ENCODE results near the gene C9orf72. TPM values are rescaled to one million over a fixed set of nuclear protein-coding genes. Genes with fewer than 3 reads are reported as not detected.

C9orf72 gene
- total and polyA plus RNA-seq, 2 donors from 2014 or later: 5.6 to 16.1 TPM

DNA sequence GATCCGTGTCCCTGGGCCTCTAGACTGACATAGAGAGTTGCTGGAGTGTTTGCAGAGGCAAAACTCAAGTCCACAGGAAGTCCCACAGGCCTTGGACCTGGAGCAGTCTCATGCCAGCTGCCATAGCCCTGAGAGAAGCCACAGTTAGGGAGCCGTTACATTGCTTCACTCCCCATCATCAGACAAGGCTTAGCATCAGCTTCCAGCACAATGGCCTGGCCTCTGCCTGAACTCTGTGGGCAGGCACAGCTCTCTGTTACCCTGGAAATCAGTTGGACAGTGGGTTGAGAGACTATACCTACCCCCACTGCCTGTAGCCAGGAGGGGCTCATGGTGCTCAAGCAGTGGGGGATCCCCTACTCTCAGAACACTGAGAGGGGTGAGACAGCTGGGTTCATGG is 16.2 kb upstream of the C9orf72 start:
- no peaks in the 10 kb centered on the region for H3K36me3 ChIP-seq (ENCODE audit: control insufficient read depth in 2 of 3, insufficient read depth in 3 of 3, low read length in 3 of 3)
- H3K9me3 ChIP-seq (ENCODE audit: control insufficient read depth in 2 of 3, insufficient read depth in 1 of 3, low read length in 3 of 3): no peaks in the 10 kb centered on the region
- H3K4me3 ChIP-seq (ENCODE audit: low read length in 3 of 3): no peak overlapping the region
- H3K9ac ChIP-seq (ENCODE audit: low read length in 3 of 3): no peak overlapping the region
- no peak overlapping the region for H3K27ac ChIP-seq (ENCODE audit: low read depth in 2 of 2, low read length in 2 of 2)
- no peaks in the 10 kb centered on the region for H3K4me1 ChIP-seq (ENCODE audit: control insufficient read depth in 2 of 3, insufficient read depth in 2 of 3, low read depth in 1 of 3, low read length in 3 of 3)
- FAIRE-seq: no peak
- TF ChIP-seq, protein P1, sequence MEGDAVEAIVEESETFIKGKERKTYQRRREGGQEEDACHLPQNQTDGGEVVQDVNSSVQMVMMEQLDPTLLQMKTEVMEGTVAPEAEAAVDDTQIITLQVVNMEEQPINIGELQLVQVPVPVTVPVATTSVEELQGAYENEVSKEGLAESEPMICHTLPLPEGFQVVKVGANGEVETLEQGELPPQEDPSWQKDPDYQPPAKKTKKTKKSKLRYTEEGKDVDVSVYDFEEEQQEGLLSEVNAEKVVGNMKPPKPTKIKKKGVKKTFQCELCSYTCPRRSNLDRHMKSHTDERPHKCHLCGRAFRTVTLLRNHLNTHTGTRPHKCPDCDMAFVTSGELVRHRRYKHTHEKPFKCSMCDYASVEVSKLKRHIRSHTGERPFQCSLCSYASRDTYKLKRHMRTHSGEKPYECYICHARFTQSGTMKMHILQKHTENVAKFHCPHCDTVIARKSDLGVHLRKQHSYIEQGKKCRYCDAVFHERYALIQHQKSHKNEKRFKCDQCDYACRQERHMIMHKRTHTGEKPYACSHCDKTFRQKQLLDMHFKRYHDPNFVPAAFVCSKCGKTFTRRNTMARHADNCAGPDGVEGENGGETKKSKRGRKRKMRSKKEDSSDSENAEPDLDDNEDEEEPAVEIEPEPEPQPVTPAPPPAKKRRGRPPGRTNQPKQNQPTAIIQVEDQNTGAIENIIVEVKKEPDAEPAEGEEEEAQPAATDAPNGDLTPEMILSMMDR (IDR thresholded peaks at IDR 0.05; ENCODE audit: borderline replicate concordance, extremely low read depth, insufficient read depth): no peak
- DNase-seq: no peak
- H3K27me3 ChIP-seq (ENCODE audit: control insufficient read depth, insufficient read depth, low read length): no peaks in the 10 kb centered on the region
- intact Hi-C loops (cut with DNase I): no loop called here

DNA sequence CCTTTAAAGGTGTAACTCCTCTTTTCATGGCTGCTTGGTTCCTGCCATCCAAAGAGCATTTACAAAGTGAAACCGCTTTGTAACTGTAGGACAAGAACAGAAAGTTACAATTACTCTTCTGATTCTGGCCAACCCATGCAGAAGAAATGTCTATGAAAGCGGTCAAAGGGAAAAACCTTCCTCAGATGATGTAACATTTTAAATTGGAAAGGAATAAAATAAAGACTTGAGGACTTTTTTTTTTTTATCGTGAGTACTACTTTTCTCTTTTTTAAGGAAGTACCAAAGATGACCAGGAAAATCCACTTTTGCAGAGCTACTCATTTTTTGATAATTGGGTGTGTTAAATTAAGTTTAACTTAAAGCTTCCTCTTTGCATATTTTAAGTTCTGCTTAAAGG is 13.0 kb upstream of the C9orf72 start:
- Histone ChIP-seq H3K4me1 (ENCODE audit: control insufficient read depth in 2 of 3, insufficient read depth in 2 of 3, low read depth in 1 of 3, low read length in 3 of 3) (no peaks in the 10 kb centered on the region), H3K4me3 (ENCODE audit: low read length in 3 of 3) (no peak overlapping the region), H3K36me3 (ENCODE audit: control insufficient read depth in 2 of 3, insufficient read depth in 3 of 3, low read length in 3 of 3) (no peaks in the 10 kb centered on the region), H3K9ac (ENCODE audit: low read length in 3 of 3) (no peak overlapping the region), H3K27ac (ENCODE audit: low read depth in 2 of 2, low read length in 2 of 2) (no peak overlapping the region), H3K9me3 (ENCODE audit: control insufficient read depth in 2 of 3, insufficient read depth in 1 of 3, low read length in 3 of 3) (no peaks in the 10 kb centered on the region), H3K27me3 (ENCODE audit: control insufficient read depth, insufficient read depth, low read length) (no peaks in the 10 kb centered on the region)
- TF ChIP-seq, protein P1 (IDR thresholded peaks at IDR 0.05; ENCODE audit: borderline replicate concordance, extremely low read depth, insufficient read depth): no peak
- intact Hi-C loops (cut with DNase I): no loop called here
- DNase-seq (no peak), FAIRE-seq (no peak)

DNA sequence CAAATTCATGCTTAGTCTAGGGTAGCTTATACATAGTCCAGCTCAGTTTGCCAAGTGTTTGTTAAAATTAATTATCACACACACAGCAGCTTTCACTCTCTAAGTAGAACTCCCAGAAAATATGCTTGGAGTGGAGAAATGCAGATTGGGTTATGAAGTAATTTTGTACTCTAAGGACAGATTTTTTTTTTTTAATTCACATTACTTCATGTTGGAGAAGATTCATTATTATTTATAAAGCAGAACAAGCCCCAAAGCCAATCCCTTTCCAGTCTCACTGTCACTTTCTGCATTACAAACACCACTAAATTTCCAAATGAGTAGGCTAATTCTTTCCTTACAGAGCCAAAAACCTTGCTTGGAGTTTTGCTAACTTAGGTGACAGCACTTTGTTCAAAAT is 11.7 kb upstream of the C9orf72 start:
- no peak overlapping the region for H3K9ac ChIP-seq (ENCODE audit: low read length in 3 of 3)
- DNase-seq: no peak
- no peak overlapping the region for H3K4me3 ChIP-seq (ENCODE audit: low read length in 3 of 3)
- TF ChIP-seq, protein P1 (IDR thresholded peaks at IDR 0.05; ENCODE audit: borderline replicate concordance, extremely low read depth, insufficient read depth): no peak
- no peak for FAIRE-seq
- H3K27ac ChIP-seq (ENCODE audit: low read depth in 2 of 2, low read length in 2 of 2): no peak overlapping the region
- no peaks in the 10 kb centered on the region for H3K36me3 ChIP-seq (ENCODE audit: control insufficient read depth in 2 of 3, insufficient read depth in 3 of 3, low read length in 3 of 3)
- H3K9me3 ChIP-seq (ENCODE audit: control insufficient read depth in 2 of 3, insufficient read depth in 1 of 3, low read length in 3 of 3): no peaks in the 10 kb centered on the region
- H3K4me1 ChIP-seq (ENCODE audit: control insufficient read depth in 2 of 3, insufficient read depth in 2 of 3, low read depth in 1 of 3, low read length in 3 of 3): no peaks in the 10 kb centered on the region
- intact Hi-C loops (cut with DNase I): no loop called here
- no peaks in the 10 kb centered on the region for H3K27me3 ChIP-seq (ENCODE audit: control insufficient read depth, insufficient read depth, low read length)

DNA sequence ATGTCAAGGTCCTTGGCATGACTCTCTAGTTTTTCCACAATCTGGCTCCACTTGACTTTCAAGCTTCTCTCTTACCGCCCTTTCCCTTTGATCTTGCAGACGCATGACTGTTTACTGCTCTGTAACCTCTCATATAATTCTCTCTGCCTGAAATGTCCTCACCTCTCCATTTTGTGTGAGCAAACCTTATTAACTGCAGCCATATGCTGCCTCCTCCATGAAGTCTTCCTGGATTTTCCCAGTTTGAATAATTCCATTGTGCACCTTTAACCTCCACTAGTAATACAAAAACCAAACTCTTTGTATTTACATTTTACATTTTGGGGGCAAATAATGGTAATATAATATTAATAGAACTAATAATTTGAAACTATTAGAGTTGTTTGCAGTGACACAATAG is 9.5 kb upstream of the C9orf72 start:
- H3K9ac ChIP-seq (ENCODE audit: low read length in 3 of 3): no peak overlapping the region
- no peaks in the 10 kb centered on the region for H3K27me3 ChIP-seq (ENCODE audit: control insufficient read depth, insufficient read depth, low read length)
- H3K4me1 ChIP-seq (ENCODE audit: control insufficient read depth in 2 of 3, insufficient read depth in 2 of 3, low read depth in 1 of 3, low read length in 3 of 3): no peaks in the 10 kb centered on the region
- H3K9me3 ChIP-seq (ENCODE audit: control insufficient read depth in 2 of 3, insufficient read depth in 1 of 3, low read length in 3 of 3): peaks cover 0 to 3% (median 0%) of the 10 kb centered on the region in 3 donors
- DNase-seq (no peak), FAIRE-seq (no peak)
- intact Hi-C loops (cut with DNase I): no loop called here
- TF ChIP-seq, protein P1 (IDR thresholded peaks at IDR 0.05; ENCODE audit: borderline replicate concordance, extremely low read depth, insufficient read depth): no peak
- H3K4me3 ChIP-seq (ENCODE audit: low read length in 3 of 3): no peak overlapping the region
- H3K36me3 ChIP-seq (ENCODE audit: control insufficient read depth in 2 of 3, insufficient read depth in 3 of 3, low read length in 3 of 3): no peaks in the 10 kb centered on the region
- H3K27ac ChIP-seq (ENCODE audit: low read depth in 2 of 2, low read length in 2 of 2): no peak overlapping the region
